ENCODE data around the gene KAT8. TPM values are rescaled to one million over a fixed set of nuclear protein-coding genes. Genes with fewer than 3 reads are reported as not detected.

The KAT8 gene
- total RNA-seq, 2 donors from 2014 or later = 58.0 to 64.3 TPM

DNA sequence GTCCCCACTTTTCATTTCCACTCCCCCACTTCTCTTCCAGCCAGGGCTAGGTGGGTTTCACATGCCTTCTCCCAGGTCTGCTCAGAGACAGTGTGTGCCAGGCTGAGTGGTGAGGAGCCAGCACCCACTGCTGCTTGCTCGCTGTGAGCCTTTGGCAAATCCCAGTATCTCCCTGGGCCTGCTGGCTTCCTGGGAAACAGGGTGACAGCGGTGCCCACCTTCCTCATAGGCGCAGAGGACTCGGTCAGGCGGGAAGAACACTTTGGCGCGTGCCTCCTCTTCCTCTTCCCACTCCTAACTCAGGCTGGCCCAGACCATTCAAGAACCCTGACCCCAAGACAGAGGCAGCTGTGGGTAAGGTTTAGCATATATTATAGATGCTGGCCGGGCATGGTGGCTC, 28.3 kb upstream of the KAT8 start:
- Histone ChIP-seq H3K27me3 (no peaks in the 10 kb centered on the region), H3K27ac (no peak overlapping the region), H3K36me3 (peaks cover 16% of the 10 kb centered on the region), H3K4me3 (no peak overlapping the region), H3K4me1 (peaks cover 0 to 16% of the 10 kb centered on the region in 2 donors), H3K9me3 (no peaks in the 10 kb centered on the region)
- no peak for DNase-seq (ENCODE audit: low spot score)
- TF ChIP-seq, protein P1, sequence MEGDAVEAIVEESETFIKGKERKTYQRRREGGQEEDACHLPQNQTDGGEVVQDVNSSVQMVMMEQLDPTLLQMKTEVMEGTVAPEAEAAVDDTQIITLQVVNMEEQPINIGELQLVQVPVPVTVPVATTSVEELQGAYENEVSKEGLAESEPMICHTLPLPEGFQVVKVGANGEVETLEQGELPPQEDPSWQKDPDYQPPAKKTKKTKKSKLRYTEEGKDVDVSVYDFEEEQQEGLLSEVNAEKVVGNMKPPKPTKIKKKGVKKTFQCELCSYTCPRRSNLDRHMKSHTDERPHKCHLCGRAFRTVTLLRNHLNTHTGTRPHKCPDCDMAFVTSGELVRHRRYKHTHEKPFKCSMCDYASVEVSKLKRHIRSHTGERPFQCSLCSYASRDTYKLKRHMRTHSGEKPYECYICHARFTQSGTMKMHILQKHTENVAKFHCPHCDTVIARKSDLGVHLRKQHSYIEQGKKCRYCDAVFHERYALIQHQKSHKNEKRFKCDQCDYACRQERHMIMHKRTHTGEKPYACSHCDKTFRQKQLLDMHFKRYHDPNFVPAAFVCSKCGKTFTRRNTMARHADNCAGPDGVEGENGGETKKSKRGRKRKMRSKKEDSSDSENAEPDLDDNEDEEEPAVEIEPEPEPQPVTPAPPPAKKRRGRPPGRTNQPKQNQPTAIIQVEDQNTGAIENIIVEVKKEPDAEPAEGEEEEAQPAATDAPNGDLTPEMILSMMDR (IDR thresholded peaks at IDR 0.05) = no peak

DNA sequence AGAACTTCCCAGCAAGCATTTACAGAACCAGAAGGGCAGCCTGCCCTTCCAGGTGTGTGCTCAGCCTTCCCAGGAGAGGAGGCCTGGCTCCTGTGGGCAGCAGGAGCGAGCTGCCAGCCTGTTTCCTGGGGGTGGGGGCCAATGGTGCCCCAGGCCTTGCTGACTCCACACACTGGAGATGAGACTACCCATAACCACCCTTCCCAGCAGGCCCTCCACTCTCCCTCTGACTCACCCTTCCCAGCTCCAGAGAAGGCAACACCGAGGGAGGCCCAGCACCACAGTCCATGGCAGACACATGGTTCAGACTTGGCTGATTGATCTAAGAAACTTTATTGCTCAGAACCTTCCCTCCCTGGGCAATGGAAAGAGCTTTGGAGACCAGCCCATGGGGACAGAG, 26.9 kb upstream of the KAT8 start:
- no peaks in the 10 kb centered on the region for H3K9me3 ChIP-seq
- H3K36me3 ChIP-seq = peaks cover 15% of the 10 kb centered on the region
- H3K4me1 ChIP-seq = peaks cover 0 to 23% of the 10 kb centered on the region in 2 donors
- TF ChIP-seq, protein P1 (IDR thresholded peaks at IDR 0.05) = no peak
- no peak for DNase-seq (ENCODE audit: low spot score)
- H3K27ac ChIP-seq = no peak overlapping the region
- H3K27me3 ChIP-seq = no peaks in the 10 kb centered on the region
- H3K4me3 ChIP-seq = no peak overlapping the region

DNA sequence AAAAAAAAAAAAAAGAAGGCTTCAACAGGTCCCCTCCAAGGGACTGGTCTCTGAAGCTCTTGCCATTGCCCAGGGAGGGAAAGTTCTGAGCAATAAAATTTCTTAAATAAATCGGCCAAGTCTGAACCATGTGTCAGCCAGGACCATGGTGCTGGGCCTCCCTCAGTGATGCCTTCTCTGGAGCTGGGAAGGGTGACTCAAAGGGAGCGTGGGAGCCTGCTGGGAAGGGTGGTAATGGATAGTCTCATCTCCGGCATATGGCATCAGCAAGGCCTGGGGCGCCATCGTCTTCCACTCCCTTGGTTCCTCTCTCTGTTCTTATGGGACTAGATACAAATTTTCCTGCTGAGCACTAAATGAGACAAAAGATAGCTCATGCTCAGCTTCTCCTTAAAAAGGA, 25.1 kb upstream of the KAT8 start:
- Histone ChIP-seq H3K9me3 (no peaks in the 10 kb centered on the region), H3K36me3 (peaks cover 15% of the 10 kb centered on the region), H3K4me1 (peaks cover 0 to 26% of the 10 kb centered on the region in 2 donors), H3K27me3 (no peaks in the 10 kb centered on the region), H3K27ac (no peak overlapping the region), H3K4me3 (no peak overlapping the region)
- TF ChIP-seq, protein P1 (IDR thresholded peaks at IDR 0.05) = no peak
- no peak for DNase-seq (ENCODE audit: low spot score)

DNA sequence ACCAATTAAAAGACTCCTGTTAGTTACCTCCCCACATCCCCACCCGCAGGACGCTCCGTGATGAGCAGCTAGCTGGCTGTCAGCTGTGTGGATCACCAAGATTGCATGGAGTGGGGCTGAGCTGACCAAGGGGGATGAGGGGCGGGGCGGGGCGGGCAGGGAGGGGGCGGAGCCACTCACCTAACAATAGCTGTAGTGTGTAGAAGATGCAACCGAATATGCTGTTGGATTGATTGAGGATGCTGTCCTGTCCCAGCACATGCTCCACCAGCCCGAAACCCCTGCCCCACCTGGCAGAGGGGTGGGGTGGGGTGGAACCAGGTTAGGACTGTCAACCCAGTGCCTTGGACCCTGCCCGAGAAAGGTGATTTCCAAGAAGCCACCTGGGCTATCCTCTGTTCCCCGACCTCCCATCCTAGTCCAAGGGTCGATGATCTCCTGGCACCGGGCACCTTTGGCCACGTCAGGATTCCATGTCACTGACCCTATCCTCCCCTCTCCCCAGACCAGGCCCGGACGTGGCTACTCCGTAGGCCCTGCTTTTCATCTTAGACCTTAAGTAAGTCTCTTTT, 24.2 kb upstream of the KAT8 start:
- H3K27me3 ChIP-seq = no peaks in the 10 kb centered on the region
- DNase-seq (ENCODE audit: low spot score) = no peak
- H3K9me3 ChIP-seq = no peaks in the 10 kb centered on the region
- peaks cover 15% of the 10 kb centered on the region for H3K36me3 ChIP-seq
- TF ChIP-seq, protein P1 (IDR thresholded peaks at IDR 0.05) = no peak
- peak overlapping the region; percentile 63 to 88 for H3K4me3 ChIP-seq
- peaks cover 0 to 26% of the 10 kb centered on the region in 2 donors for H3K4me1 ChIP-seq
- H3K27ac ChIP-seq = peak overlapping the region in 1 of 2 donors; percentile 86

DNA sequence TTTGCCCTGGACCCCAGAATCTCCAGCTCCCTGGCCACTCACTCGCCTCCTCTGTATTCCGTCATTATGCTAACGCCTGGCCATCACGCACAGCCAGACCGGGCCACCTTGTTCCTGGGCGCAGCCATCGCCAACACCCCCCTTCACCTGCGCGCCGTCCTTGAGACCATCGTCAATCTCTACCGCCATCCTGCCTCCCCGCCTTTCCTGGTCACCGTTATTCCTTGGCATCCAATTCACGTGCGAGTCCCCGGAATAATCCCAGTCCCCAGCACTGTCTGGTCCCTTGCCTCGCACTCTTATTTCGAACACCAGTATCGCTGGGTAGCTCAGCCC, 23.4 kb upstream of the KAT8 start:
- no peak for DNase-seq (ENCODE audit: low spot score)

More for the DNA sequence above, 23.4 kb upstream of the KAT8 start:
- H3K4me1 ChIP-seq = peaks cover 0 to 26% of the 10 kb centered on the region in 2 donors
- H3K36me3 ChIP-seq = peaks cover 15% of the 10 kb centered on the region
- no peaks in the 10 kb centered on the region for H3K9me3 ChIP-seq
- TF ChIP-seq, protein P1 (IDR thresholded peaks at IDR 0.05) = no peak
- peak overlapping the region; percentile 63 to 88 for H3K4me3 ChIP-seq
- H3K27me3 ChIP-seq = no peaks in the 10 kb centered on the region
- H3K27ac ChIP-seq = peak overlapping the region; percentile 85 to 86
